OCI-LY1 (cell line): ENCODE data around the gene CTNNA2.

Experiments
- CTCF ChIP-seq: fragments of 200-600 bp; sonication (generic), shearing (Covaris generic); IDR thresholded peaks from 2 replicates; pipeline ENCODE4 v1.5.1; 2017; ENCODE audit warnings: mild to moderate bottlenecking, antibody characterized with exemption, low read length, moderate library complexity, mixed read lengths
- EZH2 ChIP-seq: fragments of 200-600 bp; sonication (generic), shearing (Covaris generic); IDR thresholded peaks from 2 replicates; pipeline ENCODE4 v1.8.0; 2017; ENCODE audit warnings: borderline replicate concordance, mixed run types, mild to moderate bottlenecking, antibody characterized with exemption, low read length, moderate library complexity, mixed read lengths

- TF ChIP-seq CTCF = no peak
- no peak for TF ChIP-seq EZH2
Measured at GRCh38 chr2:79824086-79824786, 311.4 kb downstream of the CTNNA2 start.
